Endothelial cell of umbilical vein (primary cell): ENCODE measurements around the gene ERG.

Source experiments
- CTCF ChIP-seq, 2 donors: IDR thresholded peaks; 1 replicate in 1 of 2; 2 replicates in 1 of 2; pipeline ENCODE4 v1.5.1; 2011; ENCODE audit warnings: low read length in 2 of 2, mild to moderate bottlenecking in 2 of 2, moderate library complexity in 2 of 2, control low read depth in 1 of 2, inconsistent platforms in 1 of 2, low read depth in 1 of 2; ENCODE audit not compliant: insufficient read depth in 1 of 2; ENCODE audit errors: extremely low read depth in 1 of 2
- EZH2 ChIP-seq: IDR thresholded peaks from 2 replicates; pipeline ENCODE4 v1.6.1; 2012; ENCODE audit warnings: borderline replicate concordance, low read depth, mild to moderate bottlenecking, moderate library complexity, low read length, inconsistent platforms; ENCODE audit not compliant: severe bottlenecking

GRCh38 chr21:38428211-38428610 lies 70.1 kb downstream of the ERG start:
- TF ChIP-seq EZH2 (no peak), CTCF (IDR thresholded peaks at IDR 0.05; ENCODE audit: extremely low read depth in 1 of 2, insufficient read depth in 1 of 2, low read depth in 1 of 2, low read length in 2 of 2) (no peak)
